GM12878 (cell line): ENCODE measurements around the gene OLFM2. TPM values are rescaled to one million over a fixed set of nuclear protein-coding genes. Genes with fewer than 3 reads are reported as not detected.

ENCODE experiments used
- ATAC-seq: fragments of 200-7000 bp; cut with Tn5 transposase; 3 replicates; pipeline ENCODE4 v1.9.1; 2020; ENCODE audit warnings: mild to moderate bottlenecking, moderate library complexity
- BruUV-seq: library from RNA; stranded (reverse); fragments of 400-500 nt; replicated peaks from 2 replicates; lab custom pipeline; 2021; lab: Mats Ljungman, UMichigan
- CTCF ChIA-PET: fragments of 300-600 bp; sonication (Branson Sonifier 250); formaldehyde crosslinking; extraction: SDS; loops from one replicate; lab custom pipeline; 2021; ENCODE audit warnings: inconsistent platforms; lab: Yijun Ruan, JAX
- POLR2A ChIA-PET: fragments of 350-600 bp; formaldehyde crosslinking; extraction: SDS; loops from one replicate; lab custom pipeline; 2021; ENCODE audit warnings: inconsistent platforms; lab: Charles Lee
- RAD21 ChIA-PET: fragments of 300-600 bp; sonication (Branson Sonifier 250); formaldehyde crosslinking; loops from one replicate; lab custom pipeline; 2023; ENCODE audit warnings: antibody characterized with exemption; ENCODE audit not compliant: unreplicated experiment; lab: Charles Lee
- SMC1A ChIA-PET: fragments of 300-600 bp; sonication (Branson Sonifier 250); formaldehyde crosslinking; loops from one replicate; lab custom pipeline; 2023; ENCODE audit not compliant: unreplicated experiment, uncharacterized antibody; lab: Charles Lee
- DNase-seq: peaks from one replicate; pipeline ENCODE4 v3.0.0-alpha.2; 2011; ENCODE audit warnings: low read depth, low spot score
- FAIRE-seq: peaks from 3 replicates; lab custom pipeline; 2011; peaks lifted over from hg19 to GRCh38; lab: Jason Lieb, UNC
- H2AFZ ChIP-seq: 2 replicates; pipeline ENCODE4 v1.6.0; 2011; ENCODE audit warnings: low read depth, low read length, control low read depth; ENCODE audit not compliant: control insufficient read depth
- H3K27ac ChIP-seq: 2 replicates; pipeline ENCODE4 v1.5.1; 2011; ENCODE audit warnings: control low read depth; ENCODE audit not compliant: control insufficient read depth, insufficient read depth
- H3K27me3 ChIP-seq, 2 experiments: replicated peaks in 1 of 2; 2 replicates each; pipeline versions ENCODE4 v1.6.0 to v1.6.1; 2011; ENCODE audit warnings: low read length in 1 of 2; ENCODE audit not compliant: control insufficient read depth in 2 of 2, insufficient read depth in 2 of 2
- H3K36me3 ChIP-seq, 2 experiments: 2 replicates each; pipeline ENCODE4 v1.5.1; 2011; ENCODE audit warnings: low read length in 1 of 2; ENCODE audit not compliant: control insufficient read depth in 2 of 2, insufficient read depth in 2 of 2
- H3K4me1 ChIP-seq: 2 replicates; pipeline ENCODE4 v1.6.1; 2011; ENCODE audit warnings: mild to moderate bottlenecking, low read length, moderate library complexity, mixed read lengths; ENCODE audit not compliant: control insufficient read depth, insufficient read depth
- H3K4me2 ChIP-seq: 2 replicates; pipeline ENCODE4 v1.6.0; 2011; ENCODE audit warnings: control low read depth; ENCODE audit not compliant: control insufficient read depth, insufficient read depth
- H3K4me3 ChIP-seq: fragments of 200-600 bp; sonication (generic); 2 replicates; pipeline ENCODE4 v1.5.1; 2016
- H3K79me2 ChIP-seq: 2 replicates; pipeline ENCODE4 v1.6.0; 2011; ENCODE audit warnings: low read length; ENCODE audit not compliant: control insufficient read depth, insufficient read depth
- H3K9ac ChIP-seq: 2 replicates; pipeline ENCODE4 v1.8.0; 2011; ENCODE audit warnings: low read length, control low read depth, mixed read lengths; ENCODE audit not compliant: control insufficient read depth, insufficient read depth
- H3K9me3 ChIP-seq: replicated peaks from 3 replicates; pipeline ENCODE4 v1.5.1; 2011; ENCODE audit warnings: mild to moderate bottlenecking, low read length; ENCODE audit not compliant: control insufficient read depth, insufficient read depth
- H4K20me1 ChIP-seq: 2 replicates; pipeline ENCODE4 v1.6.0; 2011; ENCODE audit not compliant: control insufficient read depth, insufficient read depth
- POU2F2 ChIP-seq: IDR thresholded peaks from 3 replicates; pipeline ENCODE4 v1.6.1; 2011; ENCODE audit warnings: low read depth, mild to moderate bottlenecking, low read length, borderline replicate concordance
- ZZZ3 ChIP-seq: IDR thresholded peaks from 2 replicates; pipeline ENCODE4 v1.6.1; 2011; ENCODE audit warnings: low read depth; ENCODE audit not compliant: control insufficient read depth, insufficient read length
- WGBS: methylation state at CpG from one replicate; pipeline ENCODE4 v1.1.6; 2016; ENCODE audit warnings: low lambda C conversion rate; ENCODE audit not compliant: insufficient replicate concordance, insufficient coverage; ENCODE audit errors: missing lambda C conversion rate; 5-methylcytosine and 5-hydroxymethylcytosine counted together
- in situ Hi-C: fragments of 300-500 bp; cut with MboI; formaldehyde crosslinking; loops from 9 replicates; pipeline ENCODE4 v1.14.3; 2018; ENCODE audit warnings: mixed read lengths
- intact Hi-C: fragments of 100-400 bp; cut with micrococcal nuclease; formaldehyde crosslinking; loops from one replicate; pipeline ENCODE4 v1.14.2; 2022; ENCODE audit not compliant: unreplicated experiment
- polyA plus RNA-seq, 11 experiments: library from polyadenylated mRNA; depleted of rRNA in 4 of 11; unstranded in 6 of 11; stranded (reverse) in 5 of 11; fragments of >200 nt; fragmentation: Nextera tagmentation in 4 of 11; fragmentation: Illumina TruSeq in 1 of 11; extraction: Ambion mirVana in 4 of 11; extraction: Trizol in 1 of 11; gene quantifications; 1 replicate in 1 of 11; 2 replicates in 10 of 11; pipeline versions ENCODE4 v1.2.1 to v1.2.3, GENCODE V29; 2011 to 2016; ENCODE audit warnings: inconsistent platforms in 2 of 11, missing spikeins in 2 of 11, low read depth in 1 of 11
- total RNA-seq, 4 experiments: library from RNA; depleted of rRNA in 3 of 4; stranded (reverse); fragments of >200 nt in 3 of 4; fragmentation: Illumina TruSeq in 1 of 4; extraction: Trizol in 1 of 4; gene quantifications; 2 replicates each; pipeline versions ENCODE4 v1.2.1 to v1.2.3, GENCODE V29; 2013 to 2021
- TF ChIP-seq, protein P1 (sequence below): IDR thresholded peaks from 2 replicates; pipeline ENCODE4 v1.6.1; 2012; ENCODE audit warnings: mild to moderate bottlenecking, low read depth, low read length

OLFM2 gene
- total and polyA plus RNA-seq, 10 of the 15 experiments (the other 5 are each of a cell fraction or from before 2014, with no cell fraction given) = 0.07 to 3.5 (median 0.27) TPM; not detected in 5

- TF ChIP-seq, protein P1, sequence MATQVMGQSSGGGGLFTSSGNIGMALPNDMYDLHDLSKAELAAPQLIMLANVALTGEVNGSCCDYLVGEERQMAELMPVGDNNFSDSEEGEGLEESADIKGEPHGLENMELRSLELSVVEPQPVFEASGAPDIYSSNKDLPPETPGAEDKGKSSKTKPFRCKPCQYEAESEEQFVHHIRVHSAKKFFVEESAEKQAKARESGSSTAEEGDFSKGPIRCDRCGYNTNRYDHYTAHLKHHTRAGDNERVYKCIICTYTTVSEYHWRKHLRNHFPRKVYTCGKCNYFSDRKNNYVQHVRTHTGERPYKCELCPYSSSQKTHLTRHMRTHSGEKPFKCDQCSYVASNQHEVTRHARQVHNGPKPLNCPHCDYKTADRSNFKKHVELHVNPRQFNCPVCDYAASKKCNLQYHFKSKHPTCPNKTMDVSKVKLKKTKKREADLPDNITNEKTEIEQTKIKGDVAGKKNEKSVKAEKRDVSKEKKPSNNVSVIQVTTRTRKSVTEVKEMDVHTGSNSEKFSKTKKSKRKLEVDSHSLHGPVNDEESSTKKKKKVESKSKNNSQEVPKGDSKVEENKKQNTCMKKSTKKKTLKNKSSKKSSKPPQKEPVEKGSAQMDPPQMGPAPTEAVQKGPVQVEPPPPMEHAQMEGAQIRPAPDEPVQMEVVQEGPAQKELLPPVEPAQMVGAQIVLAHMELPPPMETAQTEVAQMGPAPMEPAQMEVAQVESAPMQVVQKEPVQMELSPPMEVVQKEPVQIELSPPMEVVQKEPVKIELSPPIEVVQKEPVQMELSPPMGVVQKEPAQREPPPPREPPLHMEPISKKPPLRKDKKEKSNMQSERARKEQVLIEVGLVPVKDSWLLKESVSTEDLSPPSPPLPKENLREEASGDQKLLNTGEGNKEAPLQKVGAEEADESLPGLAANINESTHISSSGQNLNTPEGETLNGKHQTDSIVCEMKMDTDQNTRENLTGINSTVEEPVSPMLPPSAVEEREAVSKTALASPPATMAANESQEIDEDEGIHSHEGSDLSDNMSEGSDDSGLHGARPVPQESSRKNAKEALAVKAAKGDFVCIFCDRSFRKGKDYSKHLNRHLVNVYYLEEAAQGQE = peak; percentile 67
Observed at GRCh38 chr19:9939301-9939913, 3.1 kb upstream of the OLFM2 start (continued).

DNA sequence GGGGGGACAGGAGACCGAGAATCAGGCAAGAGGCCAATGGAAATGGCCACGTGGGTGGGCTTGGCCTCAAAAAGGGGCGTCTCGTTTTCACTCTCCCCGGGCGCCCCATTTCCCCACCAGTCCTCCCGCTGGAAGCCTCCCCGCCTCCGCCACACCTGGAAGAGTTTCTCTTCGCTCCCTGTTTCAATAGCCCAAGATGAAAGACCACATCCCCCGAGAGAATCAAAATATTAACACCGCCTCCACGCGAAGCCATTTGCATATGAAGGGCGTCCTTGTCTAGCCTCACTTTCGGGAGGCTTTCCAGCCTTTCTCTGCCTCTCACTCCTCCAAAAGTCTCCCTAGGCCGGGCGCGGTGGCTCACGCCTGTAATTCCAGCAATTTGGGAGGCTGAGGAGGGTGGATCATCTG lies 691 bp upstream of the OLFM2 start:
- H3K27me3 ChIP-seq = no peaks in the 10 kb centered on the region
- no peaks in the 10 kb centered on the region for H4K20me1 ChIP-seq
- POLR2A ChIA-PET = no interaction called here
- peak overlapping the region; percentile 59 for H3K4me2 ChIP-seq
- H3K4me1 ChIP-seq = no peaks in the 10 kb centered on the region
- H3K27ac ChIP-seq = no peak overlapping the region
- no peak overlapping the region for H3K4me3 ChIP-seq
- 4% methylated on average over 20 of the region's 20 CpGs for WGBS
- no peaks in the 10 kb centered on the region for H3K36me3 ChIP-seq
- SMC1A ChIA-PET = interaction anchor here (0.9 kb wide), 1 partner anchor 64 kb away, joined by 3 read pairs; no protein-coding TSS in a partner anchor
- in situ Hi-C loops (loop anchor here (5.0 kb wide), 1 partner anchor 320 kb away; no protein-coding TSS in a partner anchor), intact Hi-C loops (no loop called here)
- H3K9ac ChIP-seq = no peak overlapping the region
- FAIRE-seq (no peak), DNase-seq (no peak), ATAC-seq (no peak)
- no peak overlapping the region for H2AFZ ChIP-seq
- RAD21 ChIA-PET = no interaction called here
- BruUV-seq = no TSS peak
- no peak for TF ChIP-seq ZZZ3
- TF ChIP-seq POU2F2 = peak; percentile 60; the same call in 1 of the 3 replicates
- CTCF ChIA-PET = no interaction called here
- no peaks in the 10 kb centered on the region; the same call in 2 of the 3 replicates for H3K9me3 ChIP-seq
- no peaks in the 10 kb centered on the region for H3K79me2 ChIP-seq
